Mesodermal cell (in vitro differentiated cells): ENCODE data around the gene SRPX.
A peak's percentile ranks its signal among the peaks of the same experiment; 100 is the strongest.

ENCODE experiments used
- H3K27ac ChIP-seq: 2 replicates; pipeline ENCODE4 v1.7.0; 2013; ENCODE audit warnings: mild to moderate bottlenecking, low read depth, low read length, moderate library complexity; ENCODE audit not compliant: severe bottlenecking
- H3K36me3 ChIP-seq: 2 replicates; pipeline ENCODE4 v1.7.1; 2013; ENCODE audit warnings: mild to moderate bottlenecking, low read length, moderate library complexity; ENCODE audit not compliant: control insufficient read depth, insufficient read depth
- H3K4me1 ChIP-seq: one replicate; pipeline ENCODE4 v1.7.1; 2013; ENCODE audit warnings: mild to moderate bottlenecking, low read length; ENCODE audit not compliant: insufficient read depth, control insufficient read depth, poor library complexity, severe bottlenecking
- H3K4me3 ChIP-seq: 2 replicates; pipeline ENCODE4 v1.7.0; 2013; ENCODE audit warnings: low read length, control low read depth, mild to moderate bottlenecking; ENCODE audit not compliant: insufficient read depth, poor library complexity, severe bottlenecking; ENCODE audit errors: extremely low read depth
- H3K9me3 ChIP-seq: 2 replicates; pipeline ENCODE4 v1.7.1; 2013; ENCODE audit warnings: mild to moderate bottlenecking, low read length, moderate library complexity; ENCODE audit not compliant: control insufficient read depth
- WGBS, 2 experiments: methylation state at CpG; one replicate each; pipeline ENCODE4 v1.1.5; 2013; ENCODE audit warnings: missing lambda C conversion rate in 2 of 2; ENCODE audit not compliant: insufficient coverage in 2 of 2; 5-methylcytosine and 5-hydroxymethylcytosine counted together

The SRPX gene

DNA sequence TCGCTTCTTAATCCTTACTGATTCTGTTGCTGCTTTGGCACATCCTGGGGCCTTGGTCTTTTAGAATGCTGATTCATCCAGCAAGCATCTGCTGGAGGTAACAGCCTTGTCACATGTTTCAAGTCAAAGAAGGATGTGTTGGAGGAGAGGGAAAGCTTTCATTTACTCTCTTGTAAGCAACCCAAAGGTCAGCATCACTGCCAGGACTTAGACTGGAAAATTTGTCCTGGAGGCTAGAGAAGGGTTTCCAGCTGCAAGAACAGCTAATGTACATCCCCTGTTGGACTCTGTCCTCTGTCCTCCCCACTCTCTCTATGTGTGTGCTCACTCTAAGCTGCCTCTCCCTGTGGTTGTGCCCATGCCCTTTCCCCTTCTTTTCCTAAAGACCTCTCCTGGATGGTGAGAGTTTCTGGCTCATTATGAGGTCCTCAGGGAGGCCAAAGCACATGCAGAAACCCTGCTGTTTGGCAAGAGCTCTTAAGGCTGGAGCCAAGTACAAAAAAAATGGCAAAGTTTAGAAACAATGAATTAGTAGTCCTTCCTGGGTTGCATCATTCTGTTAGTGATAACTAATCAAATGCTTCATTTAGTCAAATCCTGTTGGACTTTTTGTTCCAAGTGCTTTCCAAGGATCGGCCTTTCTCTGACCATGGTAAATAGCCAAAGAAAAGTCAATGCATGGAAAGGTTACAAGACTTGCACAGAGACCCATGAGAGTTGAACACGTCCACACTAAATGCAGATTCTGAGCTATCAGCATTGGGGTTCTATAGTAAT lies 13.4 kb upstream of the SRPX start:
- H3K9me3 ChIP-seq = no peaks in the 10 kb centered on the region
- peak overlapping the region; percentile 55 for H3K27ac ChIP-seq
- no peak overlapping the region for H3K4me3 ChIP-seq
- peaks cover 14% of the 10 kb centered on the region for H3K4me1 ChIP-seq
- no peaks in the 10 kb centered on the region for H3K36me3 ChIP-seq
- 83 to 87% methylated on average over 2 of the region's 3 CpGs for WGBS, 2 experiments

DNA sequence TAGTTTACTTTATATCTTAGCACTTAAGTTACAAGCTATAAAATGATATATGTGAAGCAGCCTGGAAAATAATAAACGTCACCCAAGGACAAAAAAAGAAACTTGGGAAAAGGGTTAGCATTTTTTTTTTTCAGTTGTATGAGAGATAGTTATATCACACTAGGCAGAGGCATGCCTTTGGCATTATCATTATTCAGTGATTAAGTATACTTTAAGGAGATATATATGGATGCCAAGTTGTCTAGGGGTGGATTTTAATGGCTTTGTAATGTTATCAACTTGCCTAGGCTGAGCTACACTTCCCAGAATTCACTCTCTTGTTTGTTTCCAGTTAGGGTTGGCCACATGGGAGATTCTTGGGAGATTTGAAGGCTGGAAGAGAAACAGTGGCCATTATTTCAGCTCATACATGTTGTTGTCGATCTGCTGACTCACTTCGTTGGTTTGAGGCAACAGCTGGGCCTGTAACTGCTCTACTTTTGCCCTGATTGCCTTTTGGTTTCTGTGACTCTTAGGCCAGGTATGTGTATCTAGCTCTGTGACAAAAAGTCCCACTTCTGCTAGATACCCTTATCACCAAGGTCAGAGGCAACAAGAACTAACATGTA lies 11.5 kb upstream of the SRPX start:
- Histone ChIP-seq H3K27ac (peak overlapping the region; percentile 10), H3K4me3 (no peak overlapping the region), H3K36me3 (no peaks in the 10 kb centered on the region), H3K4me1 (peaks cover 14% of the 10 kb centered on the region), H3K9me3 (no peaks in the 10 kb centered on the region)
- 100% methylated on average over 1 of the region's 3 CpGs for WGBS, 2 experiments

DNA sequence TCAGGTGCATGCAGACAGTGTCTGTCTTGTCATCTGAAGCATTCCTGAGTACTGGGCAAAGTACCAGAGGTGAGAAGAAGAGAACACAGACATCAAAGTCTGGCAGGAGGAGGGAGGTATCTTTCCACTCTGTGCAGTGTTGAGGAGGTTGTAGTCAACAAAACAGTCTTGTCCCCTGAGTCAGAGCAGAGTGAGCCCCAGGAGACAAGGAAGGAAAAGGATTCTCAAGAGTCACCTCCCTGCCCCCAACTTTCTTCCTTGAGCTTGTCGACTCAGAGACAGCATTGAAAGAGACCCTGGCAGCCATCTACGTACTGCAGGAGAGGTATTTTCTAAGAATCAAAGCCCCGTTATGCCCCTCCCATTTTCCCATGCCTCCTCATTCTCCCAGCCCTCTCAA lies 4.4 kb upstream of the SRPX start:
- H3K36me3 ChIP-seq = no peaks in the 10 kb centered on the region
- peaks cover 5% of the 10 kb centered on the region for H3K4me1 ChIP-seq
- H3K4me3 ChIP-seq = no peak overlapping the region
- no peaks in the 10 kb centered on the region for H3K9me3 ChIP-seq
- no CpG with 5 or more reads among the region's 3 CpGs for WGBS, 2 experiments
- no peak overlapping the region for H3K27ac ChIP-seq

DNA sequence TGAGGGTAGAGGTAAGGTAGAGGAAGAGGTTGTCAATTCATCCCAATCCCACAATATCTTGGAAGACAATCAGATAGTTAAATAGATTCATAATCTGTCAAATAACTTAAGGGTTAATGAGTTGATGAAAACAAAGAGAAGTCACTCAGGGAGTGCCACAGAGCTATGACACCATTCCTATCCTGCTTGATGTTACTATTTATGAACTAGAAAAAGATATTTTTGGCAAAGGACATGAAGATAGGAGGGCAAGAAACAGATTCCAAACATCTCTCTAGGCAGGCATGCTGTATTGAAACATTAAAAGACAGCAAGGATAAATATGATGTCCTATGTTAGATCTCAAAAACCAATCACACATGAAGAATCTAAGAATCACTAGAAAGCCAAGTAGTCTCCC lies 3.5 kb upstream of the SRPX start:
- peaks cover 5% of the 10 kb centered on the region for H3K4me1 ChIP-seq
- H3K36me3 ChIP-seq = no peaks in the 10 kb centered on the region
- no peaks in the 10 kb centered on the region for H3K9me3 ChIP-seq
- no peak overlapping the region for H3K27ac ChIP-seq
- H3K4me3 ChIP-seq = no peak overlapping the region

DNA sequence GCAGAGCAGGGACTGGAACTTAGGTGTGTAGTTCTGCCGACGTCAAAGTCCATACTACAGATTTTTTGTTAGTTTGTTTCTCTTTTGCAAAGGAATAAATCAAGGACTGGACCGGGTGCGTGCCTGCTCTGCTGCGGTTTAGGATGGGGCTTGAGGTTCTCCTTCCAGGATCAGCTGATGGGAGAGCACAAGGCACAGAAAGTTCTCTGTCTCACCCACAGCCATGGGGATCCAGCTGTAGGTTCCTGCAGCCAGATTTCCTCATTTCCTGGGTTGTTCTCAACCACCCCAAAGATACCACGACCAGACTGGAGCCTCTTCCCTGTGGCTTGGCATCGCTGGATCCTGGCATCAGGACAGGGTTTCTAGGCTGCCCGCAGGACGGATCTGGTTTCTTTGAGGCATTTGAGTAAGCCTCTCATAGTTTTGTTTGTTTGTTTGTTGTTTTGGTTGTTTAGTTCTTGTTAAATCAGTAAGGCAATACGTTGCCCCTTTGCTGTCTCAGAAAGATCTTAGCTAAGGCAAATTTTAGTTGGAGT lies 789 bp upstream of the SRPX start:
- 80 to 93% methylated on average over 1 to 2 of the region's 10 CpGs for WGBS, 2 experiments
- Histone ChIP-seq H3K27ac (no peak overlapping the region), H3K4me3 (peak overlapping the region; percentile 49), H3K4me1 (peaks cover 5% of the 10 kb centered on the region), H3K36me3 (no peaks in the 10 kb centered on the region), H3K9me3 (no peaks in the 10 kb centered on the region)

DNA sequence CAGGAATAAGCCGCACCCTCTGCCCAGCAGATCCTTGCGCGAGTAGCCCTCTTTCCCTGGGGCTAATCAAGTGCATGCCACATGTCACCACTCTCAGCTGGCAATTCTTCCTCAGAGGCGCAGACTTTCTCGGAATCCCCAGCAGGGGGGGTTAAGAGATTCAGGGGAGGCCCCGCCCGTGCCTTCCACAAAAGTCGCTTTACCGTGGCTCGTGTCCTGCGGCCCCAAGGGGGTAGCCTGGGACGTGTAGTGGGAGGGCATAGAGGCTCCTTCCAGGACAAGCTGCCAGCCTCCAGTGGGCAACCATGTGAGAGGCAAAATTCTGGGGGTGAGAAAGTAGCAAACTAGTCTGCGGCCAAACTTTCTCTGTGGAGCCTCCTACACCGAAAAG lies 652 bp downstream of the SRPX start:
- Histone ChIP-seq H3K9me3 (no peaks in the 10 kb centered on the region), H3K4me3 (peak overlapping the region; percentile 49), H3K36me3 (no peaks in the 10 kb centered on the region), H3K4me1 (peaks cover 5% of the 10 kb centered on the region), H3K27ac (no peak overlapping the region)
- 0% methylated on average over 2 of the region's 14 CpGs; no CpG with 5 or more reads in 1 of the 2 experiments for WGBS, 2 experiments

DNA sequence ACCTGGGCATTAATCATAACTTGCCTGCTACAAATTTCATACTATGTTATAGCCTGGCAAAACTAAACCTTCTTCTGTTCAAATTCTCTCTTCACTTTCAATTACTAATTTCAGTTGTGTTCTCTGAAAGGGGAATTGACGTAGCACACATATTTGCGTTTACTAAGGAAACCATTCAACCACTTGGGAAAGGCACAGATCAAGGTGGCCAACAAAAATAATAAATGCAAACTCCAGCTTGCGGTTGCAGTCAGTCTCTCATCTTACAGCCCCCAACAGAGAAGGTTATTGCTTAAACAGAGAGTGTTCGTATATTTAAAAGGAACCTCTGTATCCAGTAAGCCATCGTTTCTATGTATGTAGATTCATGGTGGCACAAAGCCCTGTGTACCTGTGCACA lies 4.0 kb downstream of the SRPX start:
- Histone ChIP-seq H3K4me1 (peaks cover 4% of the 10 kb centered on the region), H3K4me3 (no peak overlapping the region), H3K36me3 (no peaks in the 10 kb centered on the region), H3K9me3 (no peaks in the 10 kb centered on the region), H3K27ac (no peak overlapping the region)
- WGBS, 2 experiments = 100% methylated on average over 2 of the region's 5 CpGs; no CpG with 5 or more reads in 1 of the 2 experiments

DNA sequence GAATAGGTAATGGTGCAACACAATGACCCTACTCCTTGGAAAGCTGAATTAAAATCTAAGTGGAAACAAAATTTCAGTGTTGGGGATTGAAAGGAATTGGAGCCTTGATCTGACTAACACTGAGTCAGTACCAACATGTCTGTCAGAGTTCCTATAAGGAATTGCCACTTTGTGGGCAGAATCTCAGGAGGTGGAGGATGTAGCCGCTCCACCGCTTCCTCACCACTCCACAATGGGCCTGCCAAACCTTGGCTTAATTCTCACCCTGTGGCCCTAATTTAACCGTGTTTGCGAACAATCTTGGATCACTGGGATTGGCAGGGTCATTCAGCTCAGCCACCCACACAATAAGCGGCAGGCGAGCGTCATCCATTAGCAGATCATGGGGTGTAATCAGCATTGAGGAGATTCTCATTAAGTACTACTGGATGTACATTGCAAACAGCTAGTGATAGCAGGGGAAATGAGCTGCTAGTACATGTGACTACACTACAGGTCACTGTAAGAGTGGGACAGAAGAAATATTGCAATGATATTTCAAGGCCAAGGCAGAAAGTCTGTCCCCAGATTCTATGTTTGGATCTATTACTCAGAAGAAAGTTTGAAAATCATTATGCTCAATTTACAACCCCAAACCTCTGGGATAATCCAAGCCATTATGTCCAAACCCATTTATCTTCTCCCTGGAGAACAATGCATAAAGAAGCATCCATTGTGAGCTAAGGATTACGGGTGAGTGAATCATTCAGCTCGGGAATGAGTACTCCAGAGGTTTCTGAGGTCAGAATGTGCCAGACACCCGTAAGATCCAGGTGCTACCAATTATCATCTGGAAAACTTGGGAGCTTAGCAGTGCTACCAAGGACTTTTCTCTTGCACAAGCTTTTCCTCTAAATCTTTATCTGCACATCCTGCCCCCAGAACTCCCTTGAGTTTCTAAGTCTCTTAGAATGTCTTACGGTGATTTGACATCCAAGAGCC lies 5.8 kb downstream of the SRPX start:
- Histone ChIP-seq H3K4me3 (no peak overlapping the region), H3K4me1 (peaks cover 5% of the 10 kb centered on the region), H3K9me3 (no peaks in the 10 kb centered on the region), H3K36me3 (no peaks in the 10 kb centered on the region), H3K27ac (no peak overlapping the region)
- WGBS, 2 experiments = 92 to 94% methylated on average over 3 to 6 of the region's 11 CpGs

DNA sequence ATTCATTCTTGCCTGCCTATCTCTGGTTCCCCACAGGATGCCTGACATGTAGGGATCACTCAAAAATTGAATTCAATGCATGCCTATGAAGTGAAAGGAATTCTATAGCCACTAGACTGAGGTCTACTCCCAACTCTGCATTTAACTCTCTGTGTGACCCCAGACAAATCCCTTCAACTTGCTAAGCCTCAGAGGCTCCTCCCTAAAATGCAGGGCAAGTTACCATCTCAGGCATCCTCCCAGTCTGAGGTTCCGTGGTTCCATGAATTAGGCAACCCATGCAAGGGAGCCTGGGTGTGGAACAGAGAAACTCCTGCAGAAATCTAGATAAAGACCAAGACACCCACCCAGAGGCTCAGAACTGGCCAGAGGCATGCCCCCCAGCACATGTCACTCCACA lies 6.6 kb downstream of the SRPX start:
- Histone ChIP-seq H3K4me3 (no peak overlapping the region), H3K9me3 (no peaks in the 10 kb centered on the region), H3K4me1 (peaks cover 5% of the 10 kb centered on the region), H3K36me3 (no peaks in the 10 kb centered on the region), H3K27ac (no peak overlapping the region)
- WGBS, 2 experiments = no CpG with 5 or more reads among the region's 1 CpG

DNA sequence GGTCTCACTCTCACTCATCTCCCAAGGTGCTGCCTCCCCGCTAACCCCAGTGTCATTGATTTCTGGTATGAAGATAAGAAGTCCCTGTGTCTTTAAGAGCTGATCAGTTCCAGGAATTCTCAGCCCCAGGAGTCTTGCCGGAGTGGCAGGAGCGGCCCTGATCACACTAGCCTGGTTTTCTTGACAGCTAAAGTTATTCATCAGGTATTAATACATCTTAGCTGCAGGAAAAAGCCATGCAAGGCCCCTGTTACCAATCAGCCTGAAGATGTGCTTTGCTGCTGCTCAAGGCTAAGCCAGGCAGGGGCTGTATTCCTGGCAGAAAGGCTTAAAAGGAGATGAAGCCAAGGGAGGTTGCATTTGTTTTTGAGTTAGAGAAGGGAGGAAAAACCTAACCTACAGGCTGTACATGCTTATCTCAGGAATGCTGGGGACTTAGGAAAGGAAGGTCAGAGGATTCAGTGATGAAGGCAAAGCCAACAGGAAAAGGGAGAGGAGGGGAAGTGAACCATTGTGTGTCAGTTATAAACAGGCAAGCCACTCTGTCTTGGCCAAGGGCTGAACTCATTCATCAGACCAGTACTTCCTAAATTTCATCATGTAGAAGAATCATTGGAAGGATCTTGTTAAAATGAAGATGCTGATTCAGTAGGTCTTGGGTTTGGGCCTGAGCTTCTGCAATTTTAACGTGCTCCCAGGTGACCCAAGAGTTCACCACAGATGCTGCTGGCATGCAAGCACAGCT lies 8.6 kb downstream of the SRPX start:
- H3K4me3 ChIP-seq = no peak overlapping the region
- H3K4me1 ChIP-seq = peaks cover 5% of the 10 kb centered on the region
- H3K27ac ChIP-seq = peak overlapping the region; percentile 37
- no peaks in the 10 kb centered on the region for H3K36me3 ChIP-seq
- no peaks in the 10 kb centered on the region for H3K9me3 ChIP-seq
- 88 to 100% methylated on average over 1 of the region's 4 CpGs for WGBS, 2 experiments
